Endothelial cell of umbilical vein (primary cell): Measurements from ENCODE around the gene CDK6. TPM values are rescaled to one million over a fixed set of nuclear protein-coding genes. Genes with fewer than 3 reads are reported as not detected.

Experiments used
- BruUV-seq: library from RNA; stranded (reverse); fragments of 400-500 nt; replicated peaks from 2 replicates; lab custom pipeline; 2021; lab: Mats Ljungman, UMichigan
- CTCF ChIA-PET: fragments of 300-600, 350-600 bp; sonication (Branson Sonifier 250); formaldehyde crosslinking; loops from one replicate; lab custom pipeline; 2021; ENCODE audit warnings: antibody characterized with exemption, inconsistent platforms; lab: Charles Lee
- POLR2A ChIA-PET: fragments of 300-600, 350-600 bp; sonication (Branson Sonifier 250); formaldehyde crosslinking; loops from one replicate; lab custom pipeline; 2021; ENCODE audit warnings: antibody characterized with exemption, inconsistent platforms; lab: Charles Lee
- DNase-seq: peaks from one replicate; pipeline ENCODE4 v3.0.0-alpha.2; 2011; ENCODE audit warnings: low read depth, low spot score
- FAIRE-seq: peaks from 2 replicates; lab custom pipeline; 2011; peaks lifted over from hg19 to GRCh38; lab: Jason Lieb, UNC
- H2AFZ ChIP-seq: 2 replicates; pipeline ENCODE4 v1.6.0; 2012; ENCODE audit warnings: low read depth, low read length, control low read depth, inconsistent platforms
- H3K27ac ChIP-seq: 2 replicates; pipeline ENCODE4 v1.5.1; 2011; ENCODE audit warnings: low read depth, mild to moderate bottlenecking, control low read depth, low read length, moderate library complexity; ENCODE audit not compliant: insufficient read depth
- H3K27me3 ChIP-seq, 2 experiments: 2 replicates each; pipeline versions ENCODE4 v1.6.0 to v1.6.1; 2011; ENCODE audit warnings: low read length in 2 of 2, mixed read lengths in 1 of 2; ENCODE audit not compliant: control insufficient read depth in 2 of 2, insufficient read depth in 2 of 2
- H3K36me3 ChIP-seq, 2 experiments: 2 replicates in 1 of 2; 3 replicates in 1 of 2; pipeline ENCODE4 v1.5.1; 2011; ENCODE audit warnings: low read length in 2 of 2, mild to moderate bottlenecking in 1 of 2, moderate library complexity in 1 of 2; ENCODE audit not compliant: control insufficient read depth in 2 of 2, insufficient read depth in 2 of 2; ENCODE audit errors: extremely low read depth in 1 of 2
- H3K4me1 ChIP-seq: 3 replicates; pipeline ENCODE4 v1.5.1; 2011; ENCODE audit warnings: mild to moderate bottlenecking, low read length; ENCODE audit not compliant: control insufficient read depth, insufficient read depth; ENCODE audit errors: extremely low read depth
- H3K4me2 ChIP-seq: 2 replicates; pipeline ENCODE4 v1.6.1; 2011; ENCODE audit warnings: low read length, control low read depth, mixed read lengths; ENCODE audit not compliant: insufficient read depth
- H3K4me3 ChIP-seq, 3 experiments: fragments of 200-600 bp in 1 of 3; sonication (generic), shearing (Covaris generic) in 1 of 3; replicated peaks in 1 of 3; 2 replicates each; pipeline ENCODE4 v1.5.1; 2011 to 2016; ENCODE audit warnings: control low read depth in 3 of 3, low read length in 3 of 3, mild to moderate bottlenecking in 2 of 3, inconsistent platforms in 1 of 3, low read depth in 1 of 3, moderate library complexity in 1 of 3; ENCODE audit not compliant: insufficient read depth in 1 of 3
- H3K79me2 ChIP-seq: 2 replicates; pipeline ENCODE4 v1.6.0; 2012; ENCODE audit warnings: low read length, inconsistent platforms; ENCODE audit not compliant: control insufficient read depth, insufficient read depth
- H3K9ac ChIP-seq: replicated peaks from 2 replicates; pipeline ENCODE3; 2011; ENCODE audit warnings: low read length, control low read depth; ENCODE audit not compliant: insufficient read depth; ENCODE audit errors: extremely low read depth
- H3K9me1 ChIP-seq: replicated peaks from 3 replicates; pipeline ENCODE4 v1.6.0; 2011; ENCODE audit warnings: mild to moderate bottlenecking, low read length; ENCODE audit not compliant: control insufficient read depth, insufficient read depth; ENCODE audit errors: extremely low read depth
- H3K9me3 ChIP-seq: replicated peaks from 2 replicates; pipeline ENCODE4 v1.5.1; 2012; ENCODE audit warnings: low read length, inconsistent platforms; ENCODE audit not compliant: control insufficient read depth, insufficient read depth
- H4K20me1 ChIP-seq: replicated peaks from 2 replicates; pipeline ENCODE3; 2011; ENCODE audit warnings: mild to moderate bottlenecking, low read length; ENCODE audit not compliant: control insufficient read depth, insufficient read depth; ENCODE audit errors: extremely low read depth
- EZH2 ChIP-seq: IDR thresholded peaks from 2 replicates; pipeline ENCODE4 v1.6.1; 2012; ENCODE audit warnings: borderline replicate concordance, low read depth, mild to moderate bottlenecking, moderate library complexity, low read length, inconsistent platforms; ENCODE audit not compliant: severe bottlenecking
- FOS ChIP-seq: IDR thresholded peaks from 2 replicates; pipeline ENCODE4 v1.6.1; 2011; ENCODE audit warnings: mild to moderate bottlenecking, low read length, moderate library complexity, borderline replicate concordance; ENCODE audit not compliant: insufficient read depth
- GATA2 ChIP-seq: IDR thresholded peaks from 2 replicates; pipeline ENCODE4 v1.7.0; 2011; ENCODE audit warnings: low read depth, mild to moderate bottlenecking, moderate library complexity, mixed read lengths, low read length; ENCODE audit not compliant: insufficient read length, insufficient read depth
- MYC ChIP-seq: IDR thresholded peaks from one replicate; pipeline ENCODE4 v1.6.1; 2011; ENCODE audit warnings: mild to moderate bottlenecking, low read depth, low read length
- POLR2A ChIP-seq: IDR thresholded peaks from 2 replicates; pipeline ENCODE4 v1.6.1; 2012; ENCODE audit warnings: low read depth, mild to moderate bottlenecking, control low read depth, low read length
- POLR2AphosphoS5 ChIP-seq: IDR thresholded peaks from 2 replicates; pipeline ENCODE4 v1.6.1; 2012; ENCODE audit warnings: low read depth, mild to moderate bottlenecking, control low read depth, low read length, moderate library complexity; ENCODE audit not compliant: insufficient read depth
- dilution Hi-C: fragments of 300-500 bp; cut with MboI; formaldehyde crosslinking; loops from one replicate; pipeline ENCODE4 v1.15.0; 2019; ENCODE audit warnings: low sequenced_read_pairs; ENCODE audit not compliant: extremely low pct_ligation_motif_present
- intact Hi-C: fragments of 100-400 bp; cut with micrococcal nuclease; formaldehyde crosslinking; loops from one replicate; pipeline ENCODE4 v1.10.0; 2022
- polyA plus RNA-seq, 4 experiments: library from polyadenylated mRNA; depleted of rRNA in 3 of 4; stranded (reverse) in 3 of 4; unstranded in 1 of 4; fragments of >200 nt; gene quantifications; 2 replicates each; pipeline versions ENCODE4 v1.2.1 to v1.2.3, GENCODE V29; 2011 to 2012; ENCODE audit warnings: missing spikeins in 1 of 4
- total RNA-seq: library from RNA; stranded (reverse); gene quantifications from 2 replicates; pipeline ENCODE4 v1.2.3, GENCODE V29; 2021

CDK6 gene
- total and polyA plus RNA-seq, 2 donors (not counting 3 experiments of a cell fraction or from before 2014, with no cell fraction given), result 6.0 to 28.2 TPM

DNA sequence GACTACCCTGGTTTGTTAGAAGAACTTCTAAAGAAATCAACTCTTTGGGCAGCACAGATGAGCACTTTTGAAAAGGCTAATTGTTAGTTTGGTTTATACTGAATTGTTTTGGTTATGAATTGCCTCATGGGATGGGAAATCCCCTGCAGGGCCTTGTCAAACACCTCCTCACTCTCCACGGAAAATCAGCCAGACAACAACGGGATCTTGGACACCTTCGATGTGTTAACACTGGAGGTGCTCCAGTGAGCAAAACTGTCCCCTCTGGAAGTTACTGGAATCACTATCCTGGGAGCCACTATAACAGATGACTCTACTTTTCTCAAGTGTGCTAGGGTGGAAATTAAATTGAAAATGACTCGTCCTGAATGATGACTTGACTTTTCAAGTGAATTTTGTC is 38.7 kb downstream of the CDK6 start:
- dilution Hi-C loops, result no loop called here
- H3K36me3 ChIP-seq, result no peaks in the 10 kb centered on the region
- no peaks in the 10 kb centered on the region for H4K20me1 ChIP-seq
- peaks cover 15% of the 10 kb centered on the region for H3K4me1 ChIP-seq
- FAIRE-seq (no peak), DNase-seq (no peak)
- H3K4me3 ChIP-seq, result no peak overlapping the region
- H3K9ac ChIP-seq, result no peak overlapping the region
- H3K27me3 ChIP-seq, result no peaks in the 10 kb centered on the region
- no peak for TF ChIP-seq EZH2
- H3K79me2 ChIP-seq, result peaks cover 6% of the 10 kb centered on the region
- H3K9me3 ChIP-seq, result no peaks in the 10 kb centered on the region
- H3K4me2 ChIP-seq, result no peak overlapping the region
- ChIA-PET POLR2A (no interaction called here), CTCF (interaction anchor here (1.6 kb wide), 1 partner anchor 20 kb away, joined by 4 read pairs; no protein-coding TSS in a partner anchor)
- H3K27ac ChIP-seq, result no peak overlapping the region
- no peak overlapping the region for H2AFZ ChIP-seq
- intact Hi-C loops, result no loop called here
- no TSS peak for BruUV-seq
- H3K9me1 ChIP-seq, result no peaks in the 10 kb centered on the region

DNA sequence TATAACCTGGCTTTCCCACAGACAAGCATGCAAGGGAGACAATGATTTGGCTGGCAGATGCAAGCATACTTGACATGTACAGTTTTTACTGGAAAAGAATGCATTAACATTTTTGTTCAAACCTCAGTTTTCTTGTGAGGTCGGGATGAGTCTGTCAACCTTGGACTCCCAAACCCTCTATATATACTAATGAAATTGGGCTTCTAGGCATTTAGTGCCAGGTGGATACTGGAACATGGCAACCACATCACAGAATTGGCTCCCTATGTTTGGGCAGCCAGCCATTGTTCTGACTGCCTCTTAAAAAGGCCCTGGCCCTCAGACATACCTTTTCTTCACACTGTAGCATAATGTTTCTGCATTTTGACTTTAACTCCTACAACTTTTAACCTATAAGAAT is 39.1 kb downstream of the CDK6 start:
- Histone ChIP-seq H4K20me1 (no peaks in the 10 kb centered on the region), H3K4me2 (no peak overlapping the region), H3K36me3 (no peaks in the 10 kb centered on the region), H2AFZ (no peak overlapping the region), H3K27ac (no peak overlapping the region), H3K27me3 (no peaks in the 10 kb centered on the region), H3K4me1 (peaks cover 15% of the 10 kb centered on the region), H3K9me3 (no peaks in the 10 kb centered on the region), H3K9ac (no peak overlapping the region), H3K9me1 (no peaks in the 10 kb centered on the region), H3K79me2 (peaks cover 10% of the 10 kb centered on the region), H3K4me3 (no peak overlapping the region)
- intact Hi-C loops (no loop called here), dilution Hi-C loops (no loop called here)
- ChIA-PET POLR2A (no interaction called here), CTCF (no interaction called here)
- no peak for FAIRE-seq
- no TSS peak for BruUV-seq
- no peak for DNase-seq
- no peak for TF ChIP-seq POLR2A
- no peak for TF ChIP-seq POLR2AphosphoS5
- no peak for TF ChIP-seq EZH2
- no peak for TF ChIP-seq MYC
- TF ChIP-seq FOS, result no peak
- TF ChIP-seq GATA2, result no peak
